Astrocyte (in vitro differentiated cells and primary cell): Measurements from ENCODE around the gene CHMP2A. TPM values are rescaled to one million over a fixed set of nuclear protein-coding genes. Genes with fewer than 3 reads are reported as not detected.
A peak's percentile ranks its signal among the peaks of the same experiment; 100 is the strongest.

ENCODE experiments used
- DNase-seq: peaks from one replicate; pipeline ENCODE4 v3.0.0-alpha.2; 2010; ENCODE audit warnings: low read depth
- FAIRE-seq: peaks from 2 replicates; lab custom pipeline; 2011; peaks lifted over from hg19 to GRCh38; lab: Jason Lieb, UNC
- H2AFZ ChIP-seq: 2 replicates; pipeline ENCODE4 v1.6.0; 2012; ENCODE audit warnings: low read depth, low read length, inconsistent platforms
- H3K27ac ChIP-seq: 2 replicates; pipeline ENCODE4 v1.5.1; 2011; ENCODE audit warnings: low read depth, low read length, inconsistent platforms
- H3K27me3 ChIP-seq: 2 replicates; pipeline ENCODE4 v1.6.0; 2011; ENCODE audit warnings: low read length, inconsistent platforms; ENCODE audit not compliant: insufficient read depth
- H3K36me3 ChIP-seq: 2 replicates; pipeline ENCODE4 v1.5.1; 2011; ENCODE audit warnings: low read length, inconsistent platforms; ENCODE audit not compliant: insufficient read depth
- H3K4me1 ChIP-seq: 2 replicates; pipeline ENCODE4 v1.5.1; 2011; ENCODE audit warnings: low read length, inconsistent platforms; ENCODE audit not compliant: insufficient read depth
- H3K4me2 ChIP-seq: 2 replicates; pipeline ENCODE4 v1.6.0; 2012; ENCODE audit warnings: low read length, inconsistent platforms
- H3K4me3 ChIP-seq: 2 replicates; pipeline ENCODE4 v1.5.1; 2011; ENCODE audit warnings: low read depth, mild to moderate bottlenecking, low read length, inconsistent platforms; ENCODE audit not compliant: insufficient read depth
- H3K79me2 ChIP-seq: 2 replicates; pipeline ENCODE4 v1.6.0; 2012; ENCODE audit warnings: mild to moderate bottlenecking, low read length, inconsistent platforms; ENCODE audit not compliant: insufficient read depth
- H3K9ac ChIP-seq: 2 replicates; pipeline ENCODE4 v1.6.0; 2012; ENCODE audit warnings: mild to moderate bottlenecking, low read length, inconsistent platforms
- H3K9me3 ChIP-seq: 2 replicates; pipeline ENCODE4 v1.5.1; 2012; ENCODE audit warnings: low read depth, mild to moderate bottlenecking, low read length, inconsistent platforms; ENCODE audit not compliant: insufficient read depth
- H4K20me1 ChIP-seq: 2 replicates; pipeline ENCODE4 v1.6.0; 2012; ENCODE audit warnings: low read length, inconsistent platforms; ENCODE audit not compliant: insufficient read depth
- H3K27ac Mint-ChIP-seq: one replicate; pipeline ENCODE4 v1.8.0; 2021; ENCODE audit warnings: mild to moderate bottlenecking, mixed read lengths; ENCODE audit not compliant: unreplicated experiment
- H3K27me3 Mint-ChIP-seq: one replicate; pipeline ENCODE4 v1.8.0; 2021; ENCODE audit warnings: low read depth, mixed read lengths; ENCODE audit not compliant: unreplicated experiment
- H3K36me3 Mint-ChIP-seq: one replicate; pipeline ENCODE4 v1.8.0; 2021; ENCODE audit warnings: low read depth, mixed read lengths; ENCODE audit not compliant: unreplicated experiment
- H3K4me1 Mint-ChIP-seq: one replicate; pipeline ENCODE4 v1.8.0; 2021; ENCODE audit warnings: low read depth, mixed read lengths; ENCODE audit not compliant: unreplicated experiment
- H3K4me3 Mint-ChIP-seq: one replicate; pipeline ENCODE4 v1.8.0; 2021; ENCODE audit warnings: mild to moderate bottlenecking, moderate library complexity, mixed read lengths; ENCODE audit not compliant: unreplicated experiment
- H3K9me3 Mint-ChIP-seq: one replicate; pipeline ENCODE4 v1.8.0; 2021; ENCODE audit warnings: mild to moderate bottlenecking, mixed read lengths; ENCODE audit not compliant: unreplicated experiment
- EZH2 ChIP-seq: IDR thresholded peaks from 2 replicates; pipeline ENCODE4 v1.6.1; 2012; ENCODE audit warnings: mild to moderate bottlenecking, low read length, inconsistent platforms; ENCODE audit not compliant: insufficient read depth
- total RNA-seq: library from RNA; stranded (reverse); gene quantifications from 2 replicates; pipeline ENCODE4 v1.2.1, GENCODE V29; 2021
- TF ChIP-seq, protein P1 (sequence below): IDR thresholded peaks from 2 replicates; pipeline ENCODE4 v1.5.1; 2011; ENCODE audit warnings: low read depth, mild to moderate bottlenecking, inconsistent platforms, low read length, moderate library complexity; ENCODE audit not compliant: insufficient read depth

CHMP2A gene
- total RNA-seq, 1 donor from 2014 or later: 71.3 TPM

DNA sequence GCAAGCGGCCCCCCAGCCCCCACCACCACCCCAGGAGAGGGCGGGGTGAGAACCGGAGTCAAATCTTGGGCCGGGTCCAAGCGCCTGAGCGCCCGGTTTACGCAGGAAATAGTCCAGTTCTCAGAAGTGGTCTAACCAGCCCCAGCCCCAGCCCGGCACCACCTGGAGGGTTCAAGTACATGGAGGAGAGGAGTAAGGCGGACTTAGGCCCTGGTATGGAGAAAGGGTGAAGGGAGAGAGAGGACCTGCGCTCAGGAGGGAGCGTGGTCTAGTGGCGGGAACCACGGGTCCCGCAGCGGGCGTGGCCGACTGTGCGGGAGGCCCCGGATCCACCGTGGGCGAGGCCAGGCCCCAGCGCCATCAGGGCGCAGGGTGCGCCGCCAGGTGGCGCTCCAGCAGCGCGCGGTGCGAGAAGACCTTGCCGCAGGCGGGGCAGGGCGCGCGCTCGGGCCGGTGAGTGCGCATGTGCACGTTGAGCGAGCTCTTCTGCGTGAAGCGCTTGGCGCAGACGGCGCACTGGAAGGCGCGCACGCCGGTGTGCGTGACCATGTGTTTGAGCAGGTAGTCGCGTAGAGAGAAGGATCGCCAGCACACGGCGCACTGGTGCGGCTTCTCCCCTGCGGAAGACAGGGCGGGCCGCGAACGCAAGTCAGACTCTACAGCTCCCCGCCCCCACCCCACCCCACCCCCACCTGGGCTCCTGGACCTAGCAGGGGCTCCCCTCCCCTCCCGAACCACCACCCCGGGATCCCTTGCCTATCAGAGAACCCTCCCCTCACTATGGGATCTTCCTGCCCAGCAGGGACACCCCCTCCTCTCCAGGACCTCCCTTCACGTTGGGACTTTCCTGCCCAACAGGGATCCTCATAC is 41.0 kb downstream of the CHMP2A start:
- DNase-seq (peak; percentile 56), FAIRE-seq (no peak)
- Histone ChIP-seq H3K4me3 (no peak overlapping the region), H3K9me3 (no peaks in the 10 kb centered on the region), H3K79me2 (peaks cover 44% of the 10 kb centered on the region), H4K20me1 (peaks cover 23% of the 10 kb centered on the region), H3K27ac (no peak overlapping the region), H3K4me1 (peaks cover 16% of the 10 kb centered on the region), H3K9ac (no peak overlapping the region), H3K4me2 (peak overlapping the region; percentile 75), H2AFZ (peak overlapping the region; percentile 77), H3K27me3 (no peaks in the 10 kb centered on the region), H3K36me3 (peaks cover 2% of the 10 kb centered on the region)
- Mint-ChIP-seq H3K4me3 (peak overlapping the region; percentile 75), H3K27ac (no peak overlapping the region), H3K9me3 (no peaks in the 10 kb centered on the region), H3K27me3 (no peaks in the 10 kb centered on the region), H3K4me1 (peaks cover 21% of the 10 kb centered on the region), H3K36me3 (peaks cover 14% of the 10 kb centered on the region)
- no peak for TF ChIP-seq EZH2
- TF ChIP-seq, protein P1, sequence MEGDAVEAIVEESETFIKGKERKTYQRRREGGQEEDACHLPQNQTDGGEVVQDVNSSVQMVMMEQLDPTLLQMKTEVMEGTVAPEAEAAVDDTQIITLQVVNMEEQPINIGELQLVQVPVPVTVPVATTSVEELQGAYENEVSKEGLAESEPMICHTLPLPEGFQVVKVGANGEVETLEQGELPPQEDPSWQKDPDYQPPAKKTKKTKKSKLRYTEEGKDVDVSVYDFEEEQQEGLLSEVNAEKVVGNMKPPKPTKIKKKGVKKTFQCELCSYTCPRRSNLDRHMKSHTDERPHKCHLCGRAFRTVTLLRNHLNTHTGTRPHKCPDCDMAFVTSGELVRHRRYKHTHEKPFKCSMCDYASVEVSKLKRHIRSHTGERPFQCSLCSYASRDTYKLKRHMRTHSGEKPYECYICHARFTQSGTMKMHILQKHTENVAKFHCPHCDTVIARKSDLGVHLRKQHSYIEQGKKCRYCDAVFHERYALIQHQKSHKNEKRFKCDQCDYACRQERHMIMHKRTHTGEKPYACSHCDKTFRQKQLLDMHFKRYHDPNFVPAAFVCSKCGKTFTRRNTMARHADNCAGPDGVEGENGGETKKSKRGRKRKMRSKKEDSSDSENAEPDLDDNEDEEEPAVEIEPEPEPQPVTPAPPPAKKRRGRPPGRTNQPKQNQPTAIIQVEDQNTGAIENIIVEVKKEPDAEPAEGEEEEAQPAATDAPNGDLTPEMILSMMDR: peak; percentile 60

DNA sequence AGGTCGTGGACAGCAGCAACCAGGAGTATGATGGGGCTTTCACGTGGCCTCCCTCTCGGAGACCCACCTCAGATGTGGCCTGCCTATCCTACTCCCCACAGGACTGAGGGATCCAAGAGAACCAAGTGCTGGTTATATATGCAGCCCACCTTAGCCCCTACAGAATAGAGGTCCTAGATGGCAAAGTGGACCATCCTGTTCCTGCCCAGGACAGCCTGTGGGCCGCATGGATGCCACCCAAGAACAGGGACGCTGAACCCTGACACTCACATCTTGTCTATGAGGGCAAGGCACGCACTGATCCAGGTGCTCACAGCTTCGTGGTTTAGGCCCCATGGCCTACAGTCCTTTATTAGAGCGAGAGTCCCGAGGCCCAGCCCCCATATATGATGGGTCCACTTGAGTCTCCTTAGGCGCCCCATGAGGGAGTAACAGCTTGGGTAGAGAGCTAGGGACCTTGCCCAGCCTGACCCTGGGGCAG is 41.7 kb downstream of the CHMP2A start:
- no peaks in the 10 kb centered on the region for H3K27me3 Mint-ChIP-seq
- peaks cover 37% of the 10 kb centered on the region for H3K79me2 ChIP-seq
- peaks cover 14% of the 10 kb centered on the region for H3K36me3 Mint-ChIP-seq
- H3K4me3 Mint-ChIP-seq: no peak overlapping the region
- no peaks in the 10 kb centered on the region for H3K9me3 Mint-ChIP-seq
- TF ChIP-seq, protein P1: no peak
- no peak for TF ChIP-seq EZH2
- peaks cover 17% of the 10 kb centered on the region for H4K20me1 ChIP-seq
- H3K4me2 ChIP-seq: no peak overlapping the region
- H3K4me1 Mint-ChIP-seq: peaks cover 18% of the 10 kb centered on the region
- FAIRE-seq (no peak), DNase-seq (no peak)
- peaks cover 10% of the 10 kb centered on the region for H3K4me1 ChIP-seq
- peaks cover 2% of the 10 kb centered on the region for H3K36me3 ChIP-seq
- no peaks in the 10 kb centered on the region for H3K27me3 ChIP-seq
- H3K9ac ChIP-seq: no peak overlapping the region
- H3K4me3 ChIP-seq: no peak overlapping the region
- no peak overlapping the region for H3K27ac Mint-ChIP-seq
- no peak overlapping the region for H2AFZ ChIP-seq
- no peak overlapping the region for H3K27ac ChIP-seq
- H3K9me3 ChIP-seq: no peaks in the 10 kb centered on the region
